ENCODE measurements around the gene KANSL1.
A peak's percentile ranks its signal among the peaks of the same experiment; 100 is the strongest.

Gene KANSL1

GRCh38 chr17:46201491-46201890, 8.3 kb upstream of the KANSL1 start:
- H3K9ac ChIP-seq (ENCODE audit: low read length in 2 of 2) = no peak overlapping the region
- H3K27me3 ChIP-seq (ENCODE audit: control insufficient read depth in 1 of 2, insufficient read depth in 2 of 2, low read length in 2 of 2) = no peaks in the 10 kb centered on the region
- H3K4me1 ChIP-seq (ENCODE audit: control insufficient read depth, insufficient read depth, low read length) = no peaks in the 10 kb centered on the region
- H3K9me3 ChIP-seq (ENCODE audit: control insufficient read depth in 2 of 2, low read length in 2 of 2) = peaks cover 0 to 3% of the 10 kb centered on the region in 2 donors
- peaks cover 0 to 6% of the 10 kb centered on the region in 2 donors for H3K36me3 ChIP-seq (ENCODE audit: control insufficient read depth in 2 of 2, insufficient read depth in 2 of 2, low read length in 2 of 2)
- no peak overlapping the region for H3K4me3 ChIP-seq (ENCODE audit: low read length in 2 of 2)
- H3K27ac ChIP-seq (ENCODE audit: low read length) = no peak overlapping the region

DNA sequence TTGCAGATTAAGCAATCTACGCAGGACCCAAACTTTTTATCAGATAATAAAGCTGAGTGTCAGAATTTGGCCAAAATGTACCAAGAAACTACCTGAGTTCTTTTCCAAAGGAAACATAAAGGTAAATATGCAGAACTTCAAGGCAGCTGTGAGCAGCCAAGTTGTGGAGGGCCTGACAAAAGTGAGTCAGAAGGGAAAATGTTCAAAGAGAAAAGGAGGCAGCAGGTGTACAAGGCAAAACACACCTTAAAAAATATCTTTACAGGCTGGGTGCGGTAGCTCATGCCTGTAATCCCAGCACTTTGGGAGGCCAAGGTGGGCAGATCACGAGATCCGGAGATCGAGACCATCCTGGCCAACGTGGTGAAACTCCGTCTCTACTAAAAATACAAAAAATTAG, 7.0 kb upstream of the KANSL1 start:
- no peak overlapping the region for H3K9ac ChIP-seq (ENCODE audit: low read length in 2 of 2)
- H3K9me3 ChIP-seq (ENCODE audit: control insufficient read depth in 2 of 2, low read length in 2 of 2) = no peaks in the 10 kb centered on the region
- no peak overlapping the region for H3K27ac ChIP-seq (ENCODE audit: low read length)
- H3K4me3 ChIP-seq (ENCODE audit: low read length in 2 of 2) = no peak overlapping the region
- no peaks in the 10 kb centered on the region for H3K27me3 ChIP-seq (ENCODE audit: control insufficient read depth in 1 of 2, insufficient read depth in 2 of 2, low read length in 2 of 2)
- no peaks in the 10 kb centered on the region for H3K36me3 ChIP-seq (ENCODE audit: control insufficient read depth in 2 of 2, insufficient read depth in 2 of 2, low read length in 2 of 2)
- H3K4me1 ChIP-seq (ENCODE audit: control insufficient read depth, insufficient read depth, low read length) = no peaks in the 10 kb centered on the region

GRCh38 chr17:46199379-46199778, 6.2 kb upstream of the KANSL1 start:
- Histone ChIP-seq H3K36me3 (ENCODE audit: control insufficient read depth in 2 of 2, insufficient read depth in 2 of 2, low read length in 2 of 2) (no peaks in the 10 kb centered on the region), H3K27me3 (ENCODE audit: control insufficient read depth in 1 of 2, insufficient read depth in 2 of 2, low read length in 2 of 2) (no peaks in the 10 kb centered on the region), H3K4me1 (ENCODE audit: control insufficient read depth, insufficient read depth, low read length) (peaks cover 3% of the 10 kb centered on the region), H3K4me3 (ENCODE audit: low read length in 2 of 2) (no peak overlapping the region), H3K9me3 (ENCODE audit: control insufficient read depth in 2 of 2, low read length in 2 of 2) (no peaks in the 10 kb centered on the region), H3K27ac (ENCODE audit: low read length) (no peak overlapping the region), H3K9ac (ENCODE audit: low read length in 2 of 2) (no peak overlapping the region)

GRCh38 chr17:46198233-46198632, 5.0 kb upstream of the KANSL1 start:
- Histone ChIP-seq H3K27ac (ENCODE audit: low read length) (no peak overlapping the region), H3K4me3 (ENCODE audit: low read length in 2 of 2) (no peak overlapping the region), H3K9me3 (ENCODE audit: control insufficient read depth in 2 of 2, low read length in 2 of 2) (no peaks in the 10 kb centered on the region), H3K9ac (ENCODE audit: low read length in 2 of 2) (no peak overlapping the region), H3K27me3 (ENCODE audit: control insufficient read depth in 1 of 2, insufficient read depth in 2 of 2, low read length in 2 of 2) (no peaks in the 10 kb centered on the region), H3K4me1 (ENCODE audit: control insufficient read depth, insufficient read depth, low read length) (peaks cover 3% of the 10 kb centered on the region), H3K36me3 (ENCODE audit: control insufficient read depth in 2 of 2, insufficient read depth in 2 of 2, low read length in 2 of 2) (no peaks in the 10 kb centered on the region)

DNA sequence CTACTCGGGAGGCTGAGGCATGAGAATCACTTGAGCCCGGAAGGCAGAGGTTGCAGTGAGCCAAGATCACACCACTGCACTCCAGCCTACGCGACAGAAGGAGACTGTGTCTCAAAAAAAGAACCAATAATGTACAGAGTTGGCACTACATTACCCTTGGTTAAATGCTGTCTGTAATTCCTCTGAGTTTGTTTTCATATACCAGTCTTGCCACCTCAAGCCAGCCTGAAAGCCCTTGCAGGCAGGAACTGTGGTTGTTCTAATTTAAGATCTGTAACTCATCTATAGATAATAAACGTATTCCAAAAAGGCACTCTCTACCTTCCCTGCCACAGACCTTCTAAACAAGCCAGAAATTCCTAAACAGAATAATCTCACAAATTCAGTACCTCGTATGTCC, 4.3 kb upstream of the KANSL1 start:
- Histone ChIP-seq H3K27me3 (ENCODE audit: control insufficient read depth in 1 of 2, insufficient read depth in 2 of 2, low read length in 2 of 2) (no peaks in the 10 kb centered on the region), H3K4me1 (ENCODE audit: control insufficient read depth, insufficient read depth, low read length) (peaks cover 3% of the 10 kb centered on the region), H3K27ac (ENCODE audit: low read length) (no peak overlapping the region), H3K4me3 (ENCODE audit: low read length in 2 of 2) (no peak overlapping the region), H3K9ac (ENCODE audit: low read length in 2 of 2) (no peak overlapping the region), H3K9me3 (ENCODE audit: control insufficient read depth in 2 of 2, low read length in 2 of 2) (no peaks in the 10 kb centered on the region), H3K36me3 (ENCODE audit: control insufficient read depth in 2 of 2, insufficient read depth in 2 of 2, low read length in 2 of 2) (no peaks in the 10 kb centered on the region)

- no peak overlapping the region for H3K27ac ChIP-seq (ENCODE audit: low read length)
- no peak overlapping the region for H3K9ac ChIP-seq (ENCODE audit: low read length in 2 of 2)
- H3K4me3 ChIP-seq (ENCODE audit: low read length in 2 of 2) = no peak overlapping the region
- peaks cover 3% of the 10 kb centered on the region for H3K4me1 ChIP-seq (ENCODE audit: control insufficient read depth, insufficient read depth, low read length)
- H3K9me3 ChIP-seq (ENCODE audit: control insufficient read depth in 2 of 2, low read length in 2 of 2) = no peaks in the 10 kb centered on the region
- no peaks in the 10 kb centered on the region for H3K27me3 ChIP-seq (ENCODE audit: control insufficient read depth in 1 of 2, insufficient read depth in 2 of 2, low read length in 2 of 2)
- H3K36me3 ChIP-seq (ENCODE audit: control insufficient read depth in 2 of 2, insufficient read depth in 2 of 2, low read length in 2 of 2) = no peaks in the 10 kb centered on the region
Measured at GRCh38 chr17:46195939-46196716, 2.9 kb upstream of the KANSL1 start.

DNA sequence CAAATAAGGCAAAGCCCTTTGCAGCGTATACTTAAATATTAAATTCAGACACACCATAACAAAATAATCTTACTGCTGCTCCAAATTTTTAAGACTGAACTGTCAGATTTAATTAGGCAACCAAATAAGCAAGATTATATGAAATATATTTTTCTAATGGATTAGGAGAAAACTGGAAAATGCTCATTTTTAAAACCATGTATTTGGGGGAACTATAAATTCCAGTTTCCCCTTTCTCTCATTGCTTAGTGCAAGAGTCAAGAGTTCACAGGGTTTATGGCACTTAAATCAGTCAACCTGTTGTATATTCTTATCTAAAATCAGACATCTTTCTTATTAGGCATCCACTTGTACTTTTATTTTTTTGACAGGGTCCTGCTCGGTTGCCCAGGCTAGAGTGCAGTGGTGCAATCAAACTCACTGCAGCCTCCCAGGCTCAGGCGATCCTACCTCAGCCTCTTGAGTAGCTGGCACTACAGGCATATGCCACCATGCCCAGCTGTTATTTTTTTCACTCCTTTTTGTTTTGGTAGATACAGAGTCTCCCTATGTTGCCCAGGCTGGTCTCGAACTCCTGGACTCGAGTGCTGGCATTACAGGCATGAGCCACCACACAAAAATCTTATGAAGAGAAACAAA, 2.1 kb upstream of the KANSL1 start:
- H3K9ac ChIP-seq (ENCODE audit: low read length in 2 of 2) = no peak overlapping the region
- no peaks in the 10 kb centered on the region for H3K9me3 ChIP-seq (ENCODE audit: control insufficient read depth in 2 of 2, low read length in 2 of 2)
- H3K27ac ChIP-seq (ENCODE audit: low read length) = no peak overlapping the region
- no peaks in the 10 kb centered on the region for H3K36me3 ChIP-seq (ENCODE audit: control insufficient read depth in 2 of 2, insufficient read depth in 2 of 2, low read length in 2 of 2)
- no peaks in the 10 kb centered on the region for H3K27me3 ChIP-seq (ENCODE audit: control insufficient read depth in 1 of 2, insufficient read depth in 2 of 2, low read length in 2 of 2)
- H3K4me3 ChIP-seq (ENCODE audit: low read length in 2 of 2) = no peak overlapping the region
- peaks cover 3% of the 10 kb centered on the region for H3K4me1 ChIP-seq (ENCODE audit: control insufficient read depth, insufficient read depth, low read length)

DNA sequence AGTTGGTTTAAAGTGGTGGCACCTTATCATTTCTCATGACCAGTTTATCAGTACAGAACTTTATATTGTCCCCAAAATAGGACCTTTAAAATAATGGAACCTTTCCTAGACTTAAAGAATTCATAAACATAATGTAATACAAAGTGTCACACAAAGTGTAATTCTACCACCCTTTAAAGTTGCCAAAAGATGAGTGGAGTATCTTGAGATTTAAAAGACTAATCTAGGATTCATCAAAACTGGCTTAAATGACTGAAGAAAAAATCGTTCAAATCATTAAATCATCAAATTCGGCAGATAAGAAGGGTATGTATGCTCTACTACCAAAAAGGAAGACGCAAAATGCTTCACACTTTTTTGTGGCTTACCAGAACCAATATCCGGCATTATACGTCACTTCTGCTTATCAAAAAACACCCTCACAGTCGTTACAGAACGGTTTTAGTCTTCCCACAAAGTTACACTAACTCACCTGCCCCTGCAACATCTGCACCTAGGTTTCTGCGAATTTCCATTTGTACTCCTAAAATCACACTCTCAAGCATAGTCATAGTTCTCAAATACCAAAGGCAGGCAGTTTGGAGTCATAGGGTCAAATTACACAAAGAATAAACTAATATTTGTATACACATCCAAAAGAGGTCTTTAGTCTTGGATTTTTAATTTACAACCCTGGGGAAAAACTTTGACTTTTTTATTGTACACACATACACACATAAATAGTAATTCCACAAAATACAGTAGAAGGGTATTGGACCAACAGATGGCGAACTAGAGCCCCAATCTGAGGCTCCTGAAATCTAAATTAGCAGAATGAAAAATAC, 1.4 kb upstream of the KANSL1 start:
- peak overlapping the region; percentile 86 to 89 for H3K4me3 ChIP-seq (ENCODE audit: low read length in 2 of 2)
- peak overlapping the region; percentile 79 for H3K27ac ChIP-seq (ENCODE audit: low read length)
- peaks cover 5% of the 10 kb centered on the region for H3K4me1 ChIP-seq (ENCODE audit: control insufficient read depth, insufficient read depth, low read length)
- no peaks in the 10 kb centered on the region for H3K36me3 ChIP-seq (ENCODE audit: control insufficient read depth in 2 of 2, insufficient read depth in 2 of 2, low read length in 2 of 2)
- no peaks in the 10 kb centered on the region for H3K27me3 ChIP-seq (ENCODE audit: control insufficient read depth in 1 of 2, insufficient read depth in 2 of 2, low read length in 2 of 2)
- no peaks in the 10 kb centered on the region for H3K9me3 ChIP-seq (ENCODE audit: control insufficient read depth in 2 of 2, low read length in 2 of 2)
- peak overlapping the region; percentile 21 to 58 for H3K9ac ChIP-seq (ENCODE audit: low read length in 2 of 2)

GRCh38 chr17:46193626-46194392, 580 bp upstream of the KANSL1 start:
- Histone ChIP-seq H3K4me3 (ENCODE audit: low read length in 2 of 2) (peak overlapping the region; percentile 86 to 89), H3K27me3 (ENCODE audit: control insufficient read depth in 1 of 2, insufficient read depth in 2 of 2, low read length in 2 of 2) (no peaks in the 10 kb centered on the region), H3K27ac (ENCODE audit: low read length) (peak overlapping the region; percentile 79), H3K36me3 (ENCODE audit: control insufficient read depth in 2 of 2, insufficient read depth in 2 of 2, low read length in 2 of 2) (no peaks in the 10 kb centered on the region), H3K9ac (ENCODE audit: low read length in 2 of 2) (peak overlapping the region; percentile 76 to 77), H3K9me3 (ENCODE audit: control insufficient read depth in 2 of 2, low read length in 2 of 2) (no peaks in the 10 kb centered on the region), H3K4me1 (ENCODE audit: control insufficient read depth, insufficient read depth, low read length) (peaks cover 12% of the 10 kb centered on the region)

DNA sequence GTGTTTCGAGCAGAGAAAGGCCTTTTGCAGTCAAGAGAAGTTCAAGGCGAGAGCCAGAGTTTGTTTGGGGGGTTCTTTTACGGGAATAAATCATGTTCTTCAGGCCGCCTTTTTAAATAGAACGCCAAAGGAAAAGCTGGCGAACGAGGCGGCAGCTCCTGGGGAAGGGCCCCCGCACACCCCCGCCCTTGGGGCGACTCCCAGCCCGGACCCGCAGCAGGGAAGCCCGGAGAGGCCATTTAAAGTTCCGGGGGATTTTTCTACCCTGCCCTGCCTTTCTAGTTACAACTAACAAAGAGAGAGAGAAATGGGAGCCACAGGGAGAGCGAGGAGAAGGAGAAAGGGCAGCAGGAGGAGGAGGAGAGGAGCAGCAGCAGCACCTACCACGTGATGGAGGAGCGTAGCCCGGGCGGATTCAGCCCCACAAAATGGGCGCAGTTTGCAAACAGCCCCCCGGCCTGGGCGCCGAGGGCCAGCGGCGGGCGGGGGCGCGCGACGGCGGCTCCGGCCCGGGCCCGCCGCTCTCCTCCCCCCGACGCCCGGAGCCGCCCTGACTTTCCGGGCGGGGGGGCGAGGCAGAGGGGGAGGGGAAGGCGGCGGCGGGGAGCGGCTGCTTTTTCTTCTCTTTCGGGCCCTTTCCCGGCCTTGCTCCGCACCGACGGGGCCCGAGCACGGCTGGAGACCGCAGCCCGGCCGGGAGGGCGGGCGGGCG, 634 bp downstream of the KANSL1 start:
- Histone ChIP-seq H3K27me3 (ENCODE audit: control insufficient read depth in 1 of 2, insufficient read depth in 2 of 2, low read length in 2 of 2) (no peaks in the 10 kb centered on the region), H3K9ac (ENCODE audit: low read length in 2 of 2) (peak overlapping the region; percentile 82 to 89), H3K9me3 (ENCODE audit: control insufficient read depth in 2 of 2, low read length in 2 of 2) (no peaks in the 10 kb centered on the region), H3K36me3 (ENCODE audit: control insufficient read depth in 2 of 2, insufficient read depth in 2 of 2, low read length in 2 of 2) (no peaks in the 10 kb centered on the region), H3K4me1 (ENCODE audit: control insufficient read depth, insufficient read depth, low read length) (peaks cover 18% of the 10 kb centered on the region), H3K4me3 (ENCODE audit: low read length in 2 of 2) (peak overlapping the region; percentile 86 to 95), H3K27ac (ENCODE audit: low read length) (peak overlapping the region; percentile 85)

All from stomach smooth muscle (tissue), 2 donors.